GM18907 (cell line): ENCODE data around the gene OR2C1.

Source experiments
- ATAC-seq: cut with Tn5 transposase; IDR thresholded peaks from one replicate; pipeline ENCODE4 v1.9.1; 2021; ENCODE audit warnings: mild to moderate bottlenecking, moderate library complexity; ENCODE audit not compliant: unreplicated experiment

Gene OR2C1

GRCh38 chr16:3389663-3390338 lies 34.1 kb downstream of the OR2C1 start:
- no peak for ATAC-seq

- no peak for ATAC-seq
Measured at GRCh38 chr16:3400446-3400778, 44.7 kb downstream of the OR2C1 start.

- ATAC-seq = peak; percentile 97
Measured at GRCh38 chr16:3400779-3401688, 45.3 kb downstream of the OR2C1 start, which contains the start of the genes ZNF174 and ZSCAN32. TSS of gene ZNF174 (plus strand) at chr16:3401215. CDS start at chr16:3402005, 790 bp downstream. TSS of gene ZSCAN32 (minus strand) at chr16:3401004. CDS start at chr16:3397557, 3,447 bp downstream.

GRCh38 chr16:3401719-3402397 lies 46.2 kb downstream of the OR2C1 start:
- ATAC-seq = no peak
